ENCODE results near the gene FOXO6. TPM values are rescaled to one million over a fixed set of nuclear protein-coding genes. Genes with fewer than 3 reads are reported as not detected.

FOXO6 gene
- total RNA-seq, 1 donor from 2014 or later: not detected

- peak; percentile 49 for DNase-seq (ENCODE audit: low spot score)
Measured at GRCh38 chr1:41328780-41329640, 32.2 kb upstream of the FOXO6 start.

DNA sequence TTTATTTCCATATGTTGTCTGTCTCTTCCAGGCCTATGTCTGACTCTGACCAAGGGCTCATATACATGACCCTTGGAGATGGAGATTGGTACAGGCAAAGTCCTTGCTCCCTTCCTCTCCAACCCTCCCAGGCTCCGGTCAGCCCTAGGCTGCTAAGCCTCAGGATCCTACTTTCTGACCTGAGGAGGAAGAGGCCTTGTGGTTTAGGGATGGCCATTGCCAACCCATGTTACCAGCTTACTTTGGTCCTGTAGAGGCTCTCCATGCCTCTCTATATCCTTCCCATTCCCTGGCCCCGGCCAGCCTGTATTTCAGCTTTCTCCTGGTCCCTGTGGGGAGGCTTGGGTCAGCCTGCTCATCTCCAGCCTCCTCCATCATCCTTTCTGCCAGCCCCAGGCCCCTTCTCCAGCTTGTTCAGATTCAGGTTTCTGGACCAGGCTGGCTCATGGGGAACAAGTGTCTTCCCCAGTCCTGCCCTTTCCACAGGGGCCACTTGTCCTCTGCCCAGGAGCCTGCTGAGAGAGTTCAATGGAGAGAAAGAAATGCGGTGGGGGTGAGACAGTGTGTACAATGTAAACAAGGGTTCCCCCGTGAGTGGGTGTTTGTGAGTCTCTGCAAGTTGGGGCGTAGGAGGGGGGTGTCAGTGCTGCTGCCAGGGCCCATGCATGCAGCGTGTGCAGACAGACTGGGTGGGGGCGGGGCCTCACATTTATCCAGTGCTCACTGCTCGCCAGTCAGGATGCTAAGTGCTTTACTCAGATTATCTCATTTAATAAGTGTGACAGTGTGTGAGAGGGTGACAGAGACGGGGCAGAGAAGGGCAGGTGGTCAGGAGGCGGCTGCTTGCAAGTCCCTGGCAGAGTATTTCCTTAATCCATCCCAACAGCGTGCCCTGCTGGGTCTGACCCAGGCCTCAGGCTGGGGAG, 31.3 kb upstream of the FOXO6 start:
- peak; percentile 72 for DNase-seq (ENCODE audit: low spot score)

DNA sequence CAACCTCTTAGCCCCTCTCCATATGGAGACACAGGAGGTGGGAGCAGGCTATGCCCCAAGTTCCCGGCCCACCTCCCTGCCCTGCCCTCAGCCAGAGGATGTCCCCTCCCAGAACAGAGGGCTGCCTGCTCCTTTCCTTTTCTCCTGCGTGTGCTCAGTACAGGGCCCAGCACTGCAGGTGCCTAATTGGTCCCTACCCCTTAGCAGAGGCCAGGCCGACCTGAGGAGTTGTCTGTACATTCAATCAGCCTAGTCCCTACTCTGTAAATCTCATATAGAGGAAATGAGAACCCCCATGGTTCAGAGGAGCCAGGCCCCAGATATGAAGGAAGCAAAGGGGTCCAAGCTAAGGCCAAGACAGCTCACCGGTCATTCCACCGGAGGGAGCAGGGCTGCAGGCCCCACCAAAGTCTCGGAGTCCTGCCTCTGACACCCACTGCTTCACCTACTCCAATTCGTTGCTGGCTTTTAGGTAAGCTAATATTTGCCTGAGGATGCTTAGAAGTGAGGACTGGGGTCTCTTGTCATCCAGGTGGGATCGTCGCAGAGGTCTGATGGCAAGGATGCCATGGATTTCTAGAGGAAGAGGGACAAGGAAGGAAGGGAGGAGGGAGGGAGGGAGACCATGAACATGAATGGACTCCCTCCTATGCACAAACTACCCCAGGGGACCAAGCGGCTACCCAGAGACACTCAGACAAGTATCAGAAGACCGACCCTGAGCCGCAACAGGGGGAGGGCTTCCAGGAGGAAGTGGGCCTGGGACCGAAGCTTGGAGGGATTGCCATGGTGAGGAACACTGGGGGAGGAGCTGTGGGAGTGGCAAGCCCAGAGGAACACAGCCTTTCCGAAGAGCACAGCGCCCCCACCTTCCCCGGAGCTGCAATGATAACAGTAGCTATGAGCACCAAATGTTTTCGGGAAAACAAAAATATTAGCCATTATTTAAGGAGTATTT, 30.4 kb upstream of the FOXO6 start:
- peak; percentile 75 for DNase-seq (ENCODE audit: low spot score)

GRCh38 chr1:41331546-41331917, 29.7 kb upstream of the FOXO6 start:
- DNase-seq (ENCODE audit: low spot score): no peak

DNA sequence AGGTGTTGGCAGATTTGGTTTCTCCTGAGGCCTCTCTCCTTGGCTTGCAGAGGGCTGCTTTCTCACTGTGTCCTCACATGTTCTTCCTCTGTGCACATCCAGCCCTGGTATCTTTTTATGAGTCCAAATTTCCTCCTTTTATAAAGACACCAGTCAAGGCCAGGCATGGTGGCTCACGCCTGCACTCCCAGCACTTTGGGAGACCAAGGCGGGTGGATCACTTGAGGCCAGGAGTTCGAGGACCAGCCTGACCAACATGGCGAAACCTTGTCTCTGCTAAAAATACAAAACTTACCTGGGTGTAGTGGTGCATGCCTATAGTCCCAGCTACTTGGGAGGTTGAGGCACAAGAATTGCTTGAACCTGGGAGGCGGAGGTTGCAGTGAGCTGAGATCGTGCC, 29.1 kb upstream of the FOXO6 start:
- peak; percentile 73 for DNase-seq (ENCODE audit: low spot score)

DNA sequence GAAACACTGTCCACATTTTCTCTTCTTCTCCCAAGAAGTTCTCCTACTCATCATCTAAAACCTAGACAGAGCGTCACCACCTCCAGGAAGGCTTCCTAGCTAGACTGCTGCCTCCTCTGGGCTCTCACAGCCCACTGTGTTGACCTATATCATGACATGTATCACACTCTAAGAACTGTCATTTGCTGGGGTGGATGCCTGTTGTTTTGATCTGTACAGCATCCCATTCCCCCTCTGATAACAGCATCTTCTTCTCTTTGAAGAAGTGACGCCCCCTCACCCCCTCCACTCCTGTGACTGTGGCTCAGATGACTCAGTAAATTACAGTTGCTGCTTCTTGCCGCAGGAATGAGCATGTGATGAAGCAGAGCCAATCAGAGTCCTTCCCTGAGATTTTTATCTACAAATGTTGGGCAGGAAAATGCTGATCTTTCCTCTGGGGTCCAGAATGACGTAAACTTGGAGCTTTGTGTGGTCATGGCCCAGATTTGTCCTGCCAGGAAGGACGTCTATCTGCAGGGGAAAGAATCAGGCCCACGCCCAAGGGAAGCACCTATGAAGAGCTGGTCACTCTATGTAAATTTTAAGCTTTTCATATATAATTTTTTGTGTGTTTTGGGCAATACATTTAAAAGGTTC, 28.0 kb upstream of the FOXO6 start:
- peak; percentile 55 for DNase-seq (ENCODE audit: low spot score)

DNA sequence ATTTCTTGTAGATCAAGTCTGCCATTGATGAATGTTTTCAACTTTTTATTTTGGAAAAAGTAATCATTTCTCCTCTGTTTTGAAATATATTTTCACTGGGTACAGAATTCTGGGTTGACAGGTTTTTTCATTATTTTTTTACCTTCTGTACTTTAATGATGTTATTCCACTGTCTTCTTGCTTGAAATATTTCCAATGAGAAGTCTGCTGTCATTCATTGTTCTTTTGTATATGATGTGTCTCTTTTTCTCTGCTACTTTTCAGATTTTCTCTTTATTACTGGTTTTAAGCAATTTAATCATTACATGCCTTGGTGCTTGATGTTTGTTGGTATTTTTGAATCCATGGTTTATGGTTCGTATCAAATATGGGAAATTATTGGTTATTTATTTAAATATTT, 22.4 kb upstream of the FOXO6 start:
- DNase-seq (ENCODE audit: low spot score): no peak

- DNase-seq (ENCODE audit: low spot score): no peak
Measured at GRCh38 chr1:41340655-41341364, 20.4 kb upstream of the FOXO6 start.

GRCh38 chr1:41341365-41341683, 19.9 kb upstream of the FOXO6 start:
- DNase-seq (ENCODE audit: low spot score): peak; percentile 24

- DNase-seq (ENCODE audit: low spot score): peak; percentile 83
Measured at GRCh38 chr1:41341772-41342562, 19.3 kb upstream of the FOXO6 start.

DNA sequence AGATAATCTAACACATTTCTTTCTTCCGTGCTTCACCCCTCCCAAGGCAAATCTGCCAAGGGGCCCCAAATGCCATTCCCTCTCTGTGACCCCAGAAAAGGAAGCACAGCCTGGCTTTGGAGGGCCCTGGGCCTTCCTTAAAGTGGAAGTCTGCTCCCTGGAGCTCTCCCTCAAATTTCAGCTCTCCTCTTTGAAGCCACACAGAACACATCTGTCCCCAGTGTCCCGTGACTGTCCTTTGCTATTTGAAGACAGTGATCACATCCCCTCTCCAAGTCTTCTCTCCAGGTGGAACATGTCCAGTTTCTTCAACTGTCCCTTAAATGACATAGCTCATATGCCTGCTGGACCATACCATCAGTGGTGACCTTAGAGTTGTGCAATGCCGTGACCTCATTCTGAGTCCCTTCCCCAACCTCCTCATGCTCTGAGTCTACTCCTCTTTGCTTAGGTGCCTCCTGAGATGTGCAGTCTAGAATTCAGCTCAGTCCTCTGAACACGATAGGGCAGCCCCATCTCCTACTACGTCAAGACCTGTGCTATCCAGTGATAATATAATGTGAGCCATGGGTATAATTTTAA, 18.4 kb upstream of the FOXO6 start:
- DNase-seq (ENCODE audit: low spot score): peak; percentile 51

DNA sequence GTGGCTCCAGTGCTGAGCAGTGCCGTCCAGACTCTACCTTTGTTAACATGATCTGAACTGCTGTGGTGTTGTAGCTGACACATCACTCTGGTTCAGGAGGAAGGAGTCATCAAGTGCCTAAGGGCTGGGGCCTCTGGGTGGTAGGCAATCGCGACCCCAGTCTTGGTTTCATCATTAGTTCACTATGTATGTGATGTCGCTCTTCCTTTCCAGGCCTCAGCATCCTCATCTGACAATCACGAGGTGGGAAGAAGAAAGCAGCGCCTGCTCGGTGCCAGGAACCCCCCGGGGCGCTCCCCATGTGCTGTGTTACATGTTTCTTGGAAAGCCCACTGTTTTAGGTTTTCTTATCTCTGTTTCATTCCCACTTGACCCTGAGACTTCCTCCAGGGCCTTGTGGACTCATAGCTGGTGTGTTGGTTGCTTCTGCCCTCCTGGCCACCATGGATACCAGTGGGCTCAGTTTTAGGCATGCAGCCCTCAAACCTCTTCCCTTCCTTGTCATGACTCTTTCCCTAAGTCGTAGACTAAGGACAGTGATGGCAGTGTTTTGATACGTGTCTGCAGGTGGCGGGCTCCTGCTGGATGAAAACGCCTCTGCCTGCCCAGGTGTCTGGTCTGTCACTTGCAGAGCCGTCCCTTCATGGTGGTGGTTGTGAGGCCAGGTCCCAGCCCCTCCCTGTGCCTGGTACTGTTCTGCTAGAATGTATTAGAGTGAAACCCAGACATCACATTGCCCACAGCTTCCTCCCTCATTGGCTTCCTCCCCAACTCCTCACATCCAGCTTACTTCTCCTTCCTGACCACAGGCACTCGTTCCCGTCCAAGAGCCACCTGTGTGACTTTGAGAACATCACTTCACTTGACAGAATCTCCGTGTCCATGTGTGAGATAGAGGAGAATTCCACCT, 17.2 kb upstream of the FOXO6 start:
- peak; percentile 82 for DNase-seq (ENCODE audit: low spot score)

DNA sequence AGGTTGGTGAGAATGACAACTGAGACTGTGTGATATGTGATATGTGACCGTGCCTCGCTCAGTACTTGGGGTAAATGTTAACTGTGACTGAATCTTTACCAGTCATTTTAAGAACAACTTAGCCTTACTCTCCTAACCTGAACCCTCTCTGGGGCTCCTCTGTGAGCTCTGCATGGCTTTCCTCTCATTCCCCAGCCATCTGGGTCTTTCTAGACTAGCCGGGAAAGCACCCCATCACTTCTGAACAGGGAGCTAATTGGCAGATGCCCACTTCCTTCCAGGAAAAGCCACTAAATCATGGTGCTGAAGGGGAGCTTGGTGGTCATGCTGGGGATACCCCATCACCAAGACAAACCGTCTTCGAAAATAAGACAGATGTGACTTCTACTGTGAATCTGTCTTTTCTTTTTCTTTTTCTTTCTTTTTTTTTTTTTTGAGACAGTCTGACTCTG, 16.5 kb upstream of the FOXO6 start:
- DNase-seq (ENCODE audit: low spot score): no peak

- DNase-seq (ENCODE audit: low spot score): peak; percentile 9
Measured at GRCh38 chr1:41345434-41346075, 15.7 kb upstream of the FOXO6 start.

DNA sequence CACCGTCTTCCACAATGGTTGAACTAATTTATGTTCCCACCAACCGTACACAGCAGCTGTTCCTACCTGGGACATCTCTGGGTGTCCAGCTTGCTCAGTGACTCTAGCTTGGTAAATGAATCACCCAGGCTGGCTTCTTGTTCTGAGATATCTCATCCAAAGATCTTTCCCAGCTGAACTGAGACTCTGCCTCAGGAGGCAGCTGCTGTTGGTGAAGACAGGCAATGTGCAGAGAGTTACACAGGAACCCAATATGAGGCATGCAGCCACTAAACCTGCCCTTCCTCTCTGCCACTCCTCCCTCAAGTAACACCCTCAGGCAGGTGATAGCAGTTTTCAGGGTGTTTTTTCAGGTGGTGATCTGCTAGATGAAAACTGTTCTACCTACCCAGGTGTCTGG, 14.0 kb upstream of the FOXO6 start:
- DNase-seq (ENCODE audit: low spot score): peak; percentile 20

GRCh38 chr1:41348394-41348793, 12.8 kb upstream of the FOXO6 start:
- DNase-seq (ENCODE audit: low spot score): peak; percentile 53
